Activated CD4-positive, CD25-positive, alpha-beta regulatory T cell treated with anti-CD3 and anti-CD28 coated beads, Interleukin-2, amount 50 U/mL, for 16 hours (primary cell): ENCODE measurements around the gene EXOSC2.

Experiments
- DNase-seq: peaks from one replicate; pipeline ENCODE4 v3.0.0-alpha.2; 2020; ENCODE audit warnings: low read depth, low spot score

The EXOSC2 gene

GRCh38 chr9:130693426-130694191 lies at the start of gene EXOSC2:
EXOSC2 (plus strand) TSS chr9:130693780; CDS start chr9:130693792, 12 bp downstream.
- DNase-seq: peak; percentile 96

- no peak for DNase-seq
These were observed 42.4 kb upstream of the EXOSC2 start for GRCh38 chr9:130651221-130651620.

GRCh38 chr9:130651752-130652151 lies 41.8 kb upstream of the EXOSC2 start:
- DNase-seq: no peak

- DNase-seq: no peak
These were observed 38.7 kb upstream of the EXOSC2 start for GRCh38 chr9:130654879-130655278.

- DNase-seq: no peak
These were observed 34.5 kb upstream of the EXOSC2 start for GRCh38 chr9:130658893-130659698.

GRCh38 chr9:130659699-130660248 lies 33.8 kb upstream of the EXOSC2 start:
- no peak for DNase-seq

GRCh38 chr9:130660326-130660682 lies 33.3 kb upstream of the EXOSC2 start:
- DNase-seq: no peak

GRCh38 chr9:130660683-130661450 lies 32.7 kb upstream of the EXOSC2 start:
- DNase-seq: no peak

- DNase-seq: no peak
These were observed 32.0 kb upstream of the EXOSC2 start for GRCh38 chr9:130661451-130662098.

GRCh38 chr9:130662099-130662969 lies 31.2 kb upstream of the EXOSC2 start:
- no peak for DNase-seq

GRCh38 chr9:130662970-130663257 lies 30.7 kb upstream of the EXOSC2 start:
- no peak for DNase-seq

- DNase-seq: no peak
These were observed 30.2 kb upstream of the EXOSC2 start for GRCh38 chr9:130663258-130663976.

GRCh38 chr9:130663977-130664250 lies 29.7 kb upstream of the EXOSC2 start:
- no peak for DNase-seq

- DNase-seq: no peak
These were observed 29.1 kb upstream of the EXOSC2 start, which contains the start of gene PRDM12 for GRCh38 chr9:130664251-130665028. PRDM12 (plus strand) TSS chr9:130664594; CDS start chr9:130664654, 60 bp downstream.

- DNase-seq: no peak
These were observed 28.6 kb upstream of the EXOSC2 start for GRCh38 chr9:130665029-130665430.

- no peak for DNase-seq
These were observed 27.9 kb upstream of the EXOSC2 start for GRCh38 chr9:130665431-130666392.

GRCh38 chr9:130666393-130667119 lies 27.0 kb upstream of the EXOSC2 start:
- no peak for DNase-seq

GRCh38 chr9:130667120-130667435 lies 26.5 kb upstream of the EXOSC2 start:
- DNase-seq: no peak
